Right renal cortex interstitium (tissue), 3 donors: Measurements from ENCODE around the gene C6orf120. TPM values are rescaled to one million over a fixed set of nuclear protein-coding genes. Genes with fewer than 3 reads are reported as not detected.
A peak's percentile ranks its signal among the peaks of the same experiment; 100 is the strongest.

Source experiments
- DNase-seq, 3 donors: peaks; one replicate each; pipeline ENCODE4 v3.0.0-alpha.2; 2013; ENCODE audit warnings: low read depth in 3 of 3, low spot score in 2 of 3
- polyA plus RNA-seq, 3 donors: library from polyadenylated mRNA; unstranded; fragments of 120-200 nt; gene quantifications; one replicate each; pipeline ENCODE4 v1.2.1, GENCODE V29; 2013; ENCODE audit not compliant: insufficient read length in 3 of 3

C6orf120 gene
- polyA plus RNA-seq, 3 donors = 44.5 to 46.3 (median 44.8) TPM

GRCh38 chr6:169723991-169724493 is 22.1 kb downstream of the C6orf120 start:
- no peak for DNase-seq

- no peak for DNase-seq
Observed at GRCh38 chr6:169724494-169725124, 22.7 kb downstream of the C6orf120 start, which contains the start of gene PHF10. PHF10 (minus strand) TSS chr6:169724500; CDS start chr6:169723931, 569 bp downstream.

- peak in 1 of 3 donors; percentile 51 for DNase-seq
Observed at GRCh38 chr6:169725125-169726048, 23.5 kb downstream of the C6orf120 start.

- no peak for DNase-seq
Observed at GRCh38 chr6:169726049-169726400, 24.1 kb downstream of the C6orf120 start.

- DNase-seq = no peak
Observed at GRCh38 chr6:169726963-169727362, 25.0 kb downstream of the C6orf120 start.

GRCh38 chr6:169729961-169730360 is 28.0 kb downstream of the C6orf120 start:
- no peak for DNase-seq

- DNase-seq = no peak
Observed at GRCh38 chr6:169738204-169738975, 36.5 kb downstream of the C6orf120 start.

- no peak for DNase-seq
Observed at GRCh38 chr6:169738976-169739529, 37.1 kb downstream of the C6orf120 start.

GRCh38 chr6:169741344-169741743 is 39.4 kb downstream of the C6orf120 start:
- DNase-seq = no peak

- no peak for DNase-seq
Observed at GRCh38 chr6:169745405-169745804, 43.5 kb downstream of the C6orf120 start.

- DNase-seq = no peak
Observed at GRCh38 chr6:169746556-169746955, 44.6 kb downstream of the C6orf120 start.

- DNase-seq = peak; percentile 87 to 91 (median 90)
Observed at GRCh38 chr6:169751242-169752073, 49.5 kb downstream of the C6orf120 start, which contains the start of the genes DYNLT2 and ERMARD. DYNLT2 (minus strand) TSS chr6:169751572; CDS start chr6:169751458, 114 bp downstream. ERMARD (plus strand) TSS chr6:169751622; CDS start chr6:169751658, 36 bp downstream.

- DNase-seq = no peak
Observed at GRCh38 chr6:169752074-169752623, 50.2 kb downstream of the C6orf120 start.

Other genes with a start within 250 kb of the C6orf120 start
- gene WDR27, start 97 bp upstream of the C6orf120 start, polyA plus RNA-seq = 10 to 100 TPM; 39.9 to 47.8 (median 40.6) TPM
- gene PHF10, start 22.4 kb downstream of the C6orf120 start, polyA plus RNA-seq = 100 to 1,000 TPM; 111 to 122 (median 119) TPM
- gene DYNLT2, start 49.4 kb downstream of the C6orf120 start, polyA plus RNA-seq = 1 to 10 TPM; 7.6 to 8.1 (median 7.6) TPM
- gene ERMARD, start 49.5 kb downstream of the C6orf120 start, polyA plus RNA-seq = 10 to 100 TPM; 37.9 to 43.4 (median 39.4) TPM